ENCODE data around the gene RPS21.

RPS21 gene

DNA sequence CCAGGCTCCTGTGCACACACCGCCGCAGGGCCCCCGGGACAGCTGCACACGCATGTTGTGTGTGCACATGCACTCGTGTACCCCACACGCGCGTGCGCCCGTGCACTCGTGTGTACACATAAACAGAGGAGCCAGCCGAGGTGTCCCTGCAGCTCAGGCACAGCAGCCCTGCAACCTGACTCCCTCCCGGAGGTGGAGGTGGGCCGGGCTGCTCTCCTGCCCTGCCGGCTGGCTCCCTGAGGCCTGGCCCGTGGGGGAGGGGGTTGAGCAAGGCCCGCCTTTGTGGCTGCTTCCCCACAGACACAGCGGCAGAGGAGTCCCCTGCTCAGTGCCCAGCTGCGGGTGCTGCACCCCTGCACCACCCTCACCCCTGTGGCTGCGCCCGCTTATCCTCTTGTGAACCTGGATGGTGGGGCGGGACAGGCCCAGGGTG, 39.8 kb downstream of the RPS21 start:
- DNase-seq (ENCODE audit: low read depth) = no peak

DNA sequence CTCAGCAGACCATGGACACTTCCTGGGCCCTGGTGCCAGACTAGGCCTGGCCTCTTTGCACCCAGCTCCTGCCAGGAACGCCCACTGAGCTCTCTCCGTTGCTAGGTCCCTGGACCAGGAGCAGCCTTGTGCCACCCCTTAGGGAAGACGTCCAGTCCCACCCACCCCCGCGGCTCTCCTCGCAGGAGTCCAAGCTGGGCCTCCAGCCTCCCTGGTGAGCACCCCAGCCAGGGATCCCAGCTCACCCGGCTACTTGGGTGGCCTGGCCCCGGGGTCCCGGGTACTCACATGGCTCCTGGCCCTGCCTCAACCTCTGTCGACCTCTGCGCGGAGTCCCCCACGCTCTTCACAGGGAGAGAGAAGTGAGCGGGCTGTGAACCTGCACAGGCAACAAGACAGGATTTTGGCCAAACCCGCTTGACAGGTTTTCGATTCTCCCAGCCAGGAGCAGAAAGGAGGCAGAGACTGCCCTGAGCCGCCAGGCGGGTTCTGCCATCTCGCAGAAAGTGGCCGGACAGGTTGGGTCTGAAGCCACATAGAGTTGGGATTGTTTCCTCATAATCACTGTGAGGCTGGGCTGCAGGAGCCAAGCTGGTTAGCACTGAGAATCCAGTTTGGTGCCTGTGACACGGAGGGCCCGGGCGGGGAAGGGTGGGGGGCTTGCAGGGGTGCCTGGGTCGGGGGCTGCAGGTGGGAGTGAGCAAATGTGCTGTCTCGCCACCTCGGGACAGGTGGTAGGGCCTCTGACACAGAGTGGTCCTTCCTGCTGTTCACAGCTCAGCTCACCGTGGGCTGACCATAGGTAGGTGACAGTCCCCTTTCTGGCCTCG, 40.5 kb downstream of the RPS21 start, which contains the start of gene RBBP8NL:
Gene RBBP8NL, minus strand, starts transcription at position 368 of the 830 bp plus-strand sequence. CDS start 7,892 bp downstream, outside the sequence.
- DNase-seq (ENCODE audit: low read depth) = no peak

DNA sequence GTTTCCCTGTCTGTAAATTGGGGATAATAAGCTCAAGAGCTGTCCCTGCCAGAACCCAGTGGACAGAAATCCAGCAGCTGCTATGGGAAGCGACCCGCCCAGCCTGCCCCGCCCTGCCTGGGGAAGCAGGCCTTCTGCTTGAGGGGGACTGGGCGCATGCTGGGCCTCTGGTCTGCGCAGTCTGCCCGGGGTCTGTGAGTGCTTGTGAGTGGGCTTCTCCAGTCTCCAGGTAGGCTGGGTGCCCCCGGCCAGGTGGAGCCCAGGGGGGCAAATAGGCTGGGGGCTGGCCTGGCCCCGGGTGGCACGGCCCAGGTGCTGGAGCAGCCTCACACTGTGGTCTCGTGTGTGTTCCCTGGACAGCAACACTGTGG, 41.1 kb downstream of the RPS21 start:
- DNase-seq (ENCODE audit: low read depth) = no peak

DNA sequence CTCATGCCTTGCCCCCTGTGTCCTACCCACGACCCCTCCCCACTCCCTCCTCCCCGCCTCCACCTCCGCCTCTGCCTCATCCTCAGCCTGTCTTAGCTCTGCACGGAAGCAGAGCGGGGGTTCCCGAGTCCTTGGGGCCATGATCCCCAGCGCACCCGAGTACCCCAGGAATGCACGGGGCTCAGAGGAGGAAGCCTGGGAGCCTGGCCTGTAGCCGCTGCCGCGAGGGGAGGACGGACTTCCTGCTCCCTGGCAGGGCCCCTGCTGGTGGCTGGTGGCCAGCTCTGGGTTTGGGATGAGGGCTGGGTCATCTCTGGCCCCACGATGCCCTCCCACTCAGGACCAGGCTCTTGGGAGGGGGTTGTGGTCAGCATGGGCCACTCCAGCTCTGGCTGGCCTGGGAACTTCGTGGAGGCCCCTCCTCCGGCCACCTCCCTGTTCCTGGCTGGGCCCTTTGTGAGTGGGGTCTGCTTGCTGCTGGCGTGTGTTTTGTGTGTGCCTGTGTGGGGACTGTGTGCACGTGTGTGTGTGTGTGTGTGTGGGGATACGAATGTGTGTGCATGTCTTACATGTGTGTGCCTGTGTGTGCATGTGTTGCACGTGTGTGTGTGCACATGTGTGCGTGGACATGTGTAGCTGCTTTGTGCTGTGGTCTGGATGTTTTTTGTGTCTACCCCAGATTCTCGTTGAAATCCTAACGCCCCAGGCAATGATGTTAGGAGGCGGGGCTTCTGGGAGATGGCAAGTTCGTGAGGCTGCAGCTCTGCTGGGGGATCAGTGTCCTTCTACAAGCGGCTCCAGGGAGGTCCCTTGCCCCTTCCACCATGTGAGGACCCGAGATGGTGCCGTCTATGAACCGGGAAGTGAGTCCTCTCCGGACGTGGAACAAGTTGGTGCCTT, 41.7 kb downstream of the RPS21 start:
- DNase-seq (ENCODE audit: low read depth) = no peak

DNA sequence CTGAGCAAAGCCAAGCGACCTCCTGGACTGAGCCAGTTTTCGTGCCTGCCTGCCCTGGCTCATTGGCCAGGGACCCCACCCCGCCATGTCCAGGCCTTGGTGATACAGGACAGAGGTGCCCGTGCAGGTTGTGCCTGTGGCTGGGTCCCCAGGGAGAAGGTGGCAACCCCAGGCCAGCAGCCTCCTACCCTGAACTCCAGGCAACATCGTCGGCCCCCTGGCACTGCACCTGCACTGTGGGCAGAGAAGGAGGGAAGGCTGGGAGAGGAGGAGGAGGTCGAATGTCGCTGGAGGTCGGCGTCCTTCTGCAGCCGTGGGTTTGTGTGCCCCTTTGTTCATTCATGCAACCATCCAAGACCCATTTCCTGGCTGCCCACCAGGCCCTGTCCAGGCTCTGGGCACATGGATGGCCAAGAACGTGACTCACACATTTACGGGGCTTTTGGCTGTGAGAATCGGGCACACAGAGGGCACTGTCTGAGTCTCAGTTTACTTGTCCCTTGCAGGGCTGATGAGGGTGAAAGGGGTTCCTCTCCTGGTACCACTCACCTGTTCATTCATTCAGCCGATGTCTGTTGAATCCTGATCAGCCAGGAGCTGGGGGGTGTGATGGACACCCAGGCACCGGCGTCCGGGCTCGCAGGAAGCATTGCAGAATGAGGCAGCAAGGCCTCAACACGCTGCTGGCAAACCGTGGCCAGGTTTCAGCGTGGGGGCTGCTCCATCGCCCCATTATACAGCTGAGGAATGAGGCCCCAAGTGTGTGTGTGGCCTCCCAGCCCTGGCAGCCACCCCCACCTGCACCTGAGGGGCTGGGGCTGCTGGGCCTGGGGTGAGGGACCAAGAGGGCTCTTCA, 42.8 kb downstream of the RPS21 start:
- DNase-seq (ENCODE audit: low read depth) = no peak

DNA sequence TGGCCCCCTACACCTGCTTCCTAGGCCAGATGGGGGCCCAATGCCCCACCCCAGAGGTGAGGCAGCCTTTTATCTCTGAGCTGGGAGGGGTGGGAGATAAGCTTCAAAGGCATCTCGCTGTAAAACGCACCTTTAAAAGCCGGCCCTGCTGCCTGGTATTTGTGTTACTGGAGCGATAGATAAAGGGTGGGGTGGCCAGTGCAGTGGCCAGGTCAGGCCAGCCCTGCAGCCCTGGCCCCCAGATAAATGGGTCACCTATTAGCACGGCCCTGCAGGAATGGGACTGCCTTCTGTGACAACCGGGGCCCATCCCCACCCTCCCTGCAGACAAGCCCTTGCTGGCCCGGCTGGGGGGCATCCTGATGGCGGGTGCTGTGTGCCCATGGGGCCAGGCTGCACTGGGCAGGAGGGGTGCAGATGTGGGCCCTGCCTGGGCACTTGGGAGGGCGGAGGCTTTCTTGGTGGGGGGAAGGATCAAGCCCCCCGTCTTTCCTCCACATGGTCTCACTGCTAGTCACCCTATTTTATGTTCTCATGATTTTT, 43.5 kb downstream of the RPS21 start:
- no peak for DNase-seq (ENCODE audit: low read depth)

DNA sequence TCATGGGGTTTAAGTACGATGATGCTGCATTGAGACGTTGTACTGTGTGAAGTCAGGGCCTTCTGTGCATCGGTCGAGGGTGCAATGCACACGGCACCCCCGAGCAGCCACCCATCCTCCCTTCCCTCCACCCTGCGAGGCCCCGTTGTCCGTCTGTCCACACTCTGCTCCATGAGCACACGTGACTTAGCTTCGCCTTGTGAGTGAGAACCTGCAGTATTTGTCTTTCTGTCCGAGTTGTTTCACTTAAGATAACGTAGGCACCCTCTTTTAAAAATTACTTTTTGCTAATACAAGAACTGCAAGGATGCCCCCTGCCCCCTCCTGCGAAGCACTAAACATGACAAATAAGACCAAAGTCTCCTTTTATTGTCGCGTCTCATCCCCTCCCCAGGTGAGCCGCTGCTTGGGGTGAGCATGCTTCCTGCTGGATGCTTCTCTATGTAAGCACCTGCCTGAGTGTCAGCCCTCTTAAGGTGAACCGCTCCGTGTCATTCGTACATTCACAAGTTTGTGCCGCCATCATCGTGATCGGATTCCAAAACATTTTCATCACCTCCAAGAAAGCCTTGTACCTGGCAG, 44.1 kb downstream of the RPS21 start:
- no peak for DNase-seq (ENCODE audit: low read depth)

DNA sequence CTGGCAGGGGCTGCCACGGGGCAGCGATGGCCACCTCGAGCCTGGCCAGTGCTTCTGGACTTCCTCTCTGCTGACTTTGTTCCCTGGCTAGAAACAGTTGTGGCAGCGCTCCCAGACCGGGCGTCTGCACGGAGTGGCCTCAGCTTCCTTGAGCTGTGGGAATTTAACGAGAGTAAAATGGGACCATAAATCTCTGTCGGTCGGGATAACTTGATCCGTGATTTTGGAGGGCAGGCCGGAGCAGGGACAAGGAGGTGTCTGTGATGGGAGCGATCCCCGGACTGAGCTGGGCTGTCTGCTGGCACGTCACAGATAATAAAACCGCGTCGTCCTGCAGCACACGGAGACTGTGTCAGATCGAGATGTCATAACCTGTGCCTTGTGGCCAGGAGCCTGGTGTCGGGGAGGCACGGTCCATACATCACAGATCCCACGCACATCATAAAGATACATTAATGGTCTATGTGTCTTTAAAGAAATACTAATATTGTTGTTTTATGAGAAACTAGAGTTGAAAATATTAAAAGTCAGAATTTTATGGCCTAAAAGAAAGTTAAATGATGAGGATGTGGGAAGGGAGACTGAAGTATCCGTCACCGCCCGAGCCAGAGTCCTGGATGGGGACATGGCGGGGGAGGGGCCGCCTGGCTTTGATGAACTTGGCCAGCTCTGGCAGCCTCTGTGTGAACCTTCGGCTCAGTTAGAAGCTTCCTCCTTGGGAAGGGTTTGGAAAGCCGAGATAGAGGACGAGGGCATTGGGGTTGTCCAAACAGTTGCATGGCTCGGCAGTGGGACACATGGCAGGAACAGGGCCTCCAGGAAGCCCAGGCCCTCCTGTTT, 47.0 kb downstream of the RPS21 start:
- DNase-seq (ENCODE audit: low read depth) = no peak

DNA sequence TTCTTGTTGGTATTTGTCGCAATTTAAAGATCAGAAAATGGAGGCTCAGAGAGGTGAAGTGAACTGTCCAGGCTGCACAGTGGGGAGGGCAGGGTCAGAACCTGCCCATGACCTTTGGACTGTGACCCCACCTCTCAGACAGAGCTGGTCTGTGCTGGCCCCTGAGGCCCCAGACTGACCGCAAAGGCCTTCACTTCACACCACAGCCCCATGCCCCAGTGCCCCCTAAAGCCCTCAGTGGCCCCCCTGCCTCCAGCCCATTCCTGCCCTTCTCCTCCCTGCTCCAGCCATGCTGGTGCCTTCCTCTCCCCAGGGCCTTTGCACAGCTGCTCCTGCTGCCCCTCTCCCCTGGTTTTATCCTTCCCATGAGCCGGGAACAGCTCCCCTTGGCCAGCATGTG, 49.8 kb downstream of the RPS21 start:
- DNase-seq (ENCODE audit: low read depth) = no peak

DNA sequence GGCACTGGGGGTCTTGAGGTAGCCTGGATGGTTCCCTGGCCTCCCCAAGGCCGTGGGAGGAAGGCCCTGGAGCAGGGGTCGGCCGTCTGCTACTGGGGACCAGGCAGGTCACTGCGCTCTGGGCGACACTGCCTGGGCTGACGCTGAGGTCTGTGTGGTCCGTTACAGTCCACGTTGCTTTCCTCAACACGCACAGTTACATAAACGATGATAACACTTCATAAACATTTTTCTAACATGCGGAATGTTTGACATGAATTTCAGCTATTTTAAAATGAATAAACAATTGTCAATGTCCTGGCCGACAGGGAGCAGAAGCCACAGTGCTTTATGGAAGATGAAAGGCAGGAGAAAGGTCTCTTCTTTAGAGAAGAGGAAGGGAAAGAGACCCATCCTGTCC, 50.6 kb downstream of the RPS21 start:
- DNase-seq (ENCODE audit: low read depth) = peak; percentile 15

DNA sequence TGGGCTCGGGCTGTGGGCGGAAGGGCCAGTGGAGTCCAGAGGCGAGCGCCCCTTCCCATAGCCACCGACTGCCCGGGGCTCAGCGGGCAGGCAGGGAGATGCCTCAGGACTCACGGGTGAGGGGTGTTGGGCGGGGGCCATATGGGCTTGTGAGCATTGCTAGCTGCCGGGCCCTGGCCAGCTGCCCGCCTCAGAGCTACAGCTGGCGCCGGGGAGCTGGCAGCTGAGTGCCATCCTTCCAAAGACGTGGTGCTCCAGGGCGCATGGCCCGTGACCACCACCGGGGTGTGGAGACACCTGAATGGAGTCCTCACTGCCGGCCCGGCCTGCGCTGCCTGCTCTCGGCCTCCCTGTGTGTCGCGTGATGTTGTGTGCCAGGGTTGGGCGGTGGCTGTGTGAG, 51.0 kb downstream of the RPS21 start:
- no peak for DNase-seq (ENCODE audit: low read depth)
